Adrenal gland (tissue), 12 donors: ENCODE results near the gene CLSTN1. TPM values are rescaled to one million over a fixed set of nuclear protein-coding genes. Genes with fewer than 3 reads are reported as not detected.

Experiments
- DNase-seq, 7 donors: peaks; one replicate each; pipeline ENCODE4 v3.0.0-alpha.2; 2019 to 2020
- H3K27ac ChIP-seq, 5 donors: fragments of 200-600 bp; sonication (generic) in 4 of 5; 1 replicate in 3 of 5; 2 replicates in 2 of 5; pipeline versions ENCODE4 v1.5.1 to v1.8.0; 2016 to 2020; ENCODE audit warnings: mild to moderate bottlenecking in 1 of 5
- H3K27me3 ChIP-seq: fragments of 200-600 bp; 2 replicates; pipeline ENCODE4 v1.8.0; 2021
- H3K36me3 ChIP-seq, 2 donors: fragments of 200-600 bp; replicated peaks in 1 of 2; 1 replicate in 1 of 2; 2 replicates in 1 of 2; pipeline versions ENCODE4 v1.5.1 to v1.8.0; 2018 to 2022
- H3K4me1 ChIP-seq, 2 donors: fragments of 200-600 bp; replicated peaks in 1 of 2; 1 replicate in 1 of 2; 2 replicates in 1 of 2; pipeline versions ENCODE4 v1.5.1 to v1.8.0; 2018 to 2021
- H3K4me3 ChIP-seq, 4 donors: fragments of 200-600 bp; sonication (generic) in 3 of 4; one replicate each; pipeline ENCODE4 v1.5.1; 2016 to 2018
- H3K9me3 ChIP-seq, 3 donors: fragments of 200-600 bp; sonication (generic) in 1 of 3; replicated peaks in 1 of 3; 1 replicate in 2 of 3; 2 replicates in 1 of 3; pipeline versions ENCODE4 v1.5.1 to v1.8.0; 2016 to 2021
- CTCF ChIP-seq, 6 experiments: fragments of 450-650 bp in 4 of 6; fragments of 200-600 bp in 2 of 6; sonication (generic) in 1 of 6; IDR thresholded peaks; 1 replicate in 5 of 6; 2 replicates in 1 of 6; pipeline versions ENCODE4 v1.5.1 to v1.8.0; 2016 to 2021; ENCODE audit warnings: antibody characterized with exemption in 6 of 6, mild to moderate bottlenecking in 2 of 6, moderate library complexity in 1 of 6
- POLR2A ChIP-seq, 2 donors: fragments of 450-650 bp; IDR thresholded peaks; one replicate each; pipeline ENCODE4 v1.6.1; 2017; ENCODE audit warnings: antibody characterized with exemption in 2 of 2, mild to moderate bottlenecking in 2 of 2, moderate library complexity in 1 of 2
- WGBS, 4 donors: extraction: QIAGEN DNeasy Blood & Tissue Kit in 2 of 4; methylation state at CpG; one replicate each; pipeline versions ENCODE4 v1.1.5 to v1.1.7; 2013 to 2017; 5-methylcytosine and 5-hydroxymethylcytosine counted together
- intact Hi-C, 2 donors: fragments of 100-400 bp; cut with DNase I; formaldehyde crosslinking; loops; one replicate each; pipeline versions ENCODE4 v1.14.1 to v1.15.0; 2022 to 2023
- polyA plus RNA-seq, 3 donors: library from polyadenylated mRNA; stranded (reverse); fragments of 200-250 nt in 2 of 3; fragments of 350-450 nt in 1 of 3; fragmentation: Illumina TruSeq in 1 of 3; extraction: RNeasy Lipid Tissue Mini Kit (QIAGEN cat#74804) in 1 of 3; gene quantifications; one replicate each; pipeline ENCODE4 v1.2.3, GENCODE V29; 2013 to 2014
- total RNA-seq, 9 donors: library from RNA; depleted of rRNA in 4 of 9; stranded (reverse); fragments of >200 nt in 4 of 9; fragments of 120-200 nt in 1 of 9; fragmentation: NEBNext Ultra II Directional in 1 of 9; extraction: Animal tissue kit (Norgen Biotek cat#: 25700) in 1 of 9; gene quantifications; one replicate each; pipeline versions ENCODE4 v1.1.0 to v1.2.4, GENCODE V29; 2013 to 2023
- donor health status: healthy with polysubstance abuse.
- donor health status: Bipolar disorder and iron deficiency.
- donor health status: DM: yes; HTN: yes; CAD: no.
- donor health status: DM: no; HTN: no; CAD: no.
- donor health status: DM: no; HTN: no; CAD: no.
- donor health status: DM: yes; HTN: yes; CAD: no.

Gene CLSTN1
- total and polyA plus RNA-seq, 12 donors, result 48.8 to 106 (median 77.9) TPM

DNA sequence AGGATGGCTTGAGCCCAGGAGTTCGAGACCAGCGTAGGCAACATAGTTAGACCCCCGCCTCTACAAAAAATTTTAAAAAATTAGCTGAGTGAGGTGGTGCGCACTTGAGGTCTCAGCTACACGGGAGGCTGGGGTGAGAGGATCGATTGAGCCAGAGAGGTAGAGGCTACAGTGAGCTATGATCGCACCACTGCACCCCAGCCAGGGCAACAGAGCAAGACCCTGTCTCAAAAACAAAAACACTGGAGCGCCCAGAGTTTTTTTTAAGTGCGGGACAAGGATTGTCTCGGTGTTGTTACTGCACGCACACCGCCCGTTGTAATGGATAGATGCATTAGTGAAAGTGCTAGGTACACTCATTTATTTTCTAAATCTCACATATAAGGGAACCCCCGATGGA lies 135.2 kb downstream of the CLSTN1 start:
- no peak for TF ChIP-seq CTCF (IDR thresholded peaks at IDR 0.05)
- TF ChIP-seq POLR2A (IDR thresholded peaks at IDR 0.05), result no peak
- Histone ChIP-seq H3K4me3 (peak overlapping the region in 1 of 4 donors; percentile 85), H3K4me1 (peaks cover 29 to 34% of the 10 kb centered on the region in 2 donors), H3K27ac (no peak overlapping the region), H3K9me3 (no peaks in the 10 kb centered on the region), H3K36me3 (no peaks in the 10 kb centered on the region), H3K27me3 (no peaks in the 10 kb centered on the region)
- intact Hi-C loops, result no loop called here
- WGBS, 4 donors, result 61 to 70% (median 64%) methylated on average over 14 of the region's 14 CpGs
- DNase-seq, result no peak

DNA sequence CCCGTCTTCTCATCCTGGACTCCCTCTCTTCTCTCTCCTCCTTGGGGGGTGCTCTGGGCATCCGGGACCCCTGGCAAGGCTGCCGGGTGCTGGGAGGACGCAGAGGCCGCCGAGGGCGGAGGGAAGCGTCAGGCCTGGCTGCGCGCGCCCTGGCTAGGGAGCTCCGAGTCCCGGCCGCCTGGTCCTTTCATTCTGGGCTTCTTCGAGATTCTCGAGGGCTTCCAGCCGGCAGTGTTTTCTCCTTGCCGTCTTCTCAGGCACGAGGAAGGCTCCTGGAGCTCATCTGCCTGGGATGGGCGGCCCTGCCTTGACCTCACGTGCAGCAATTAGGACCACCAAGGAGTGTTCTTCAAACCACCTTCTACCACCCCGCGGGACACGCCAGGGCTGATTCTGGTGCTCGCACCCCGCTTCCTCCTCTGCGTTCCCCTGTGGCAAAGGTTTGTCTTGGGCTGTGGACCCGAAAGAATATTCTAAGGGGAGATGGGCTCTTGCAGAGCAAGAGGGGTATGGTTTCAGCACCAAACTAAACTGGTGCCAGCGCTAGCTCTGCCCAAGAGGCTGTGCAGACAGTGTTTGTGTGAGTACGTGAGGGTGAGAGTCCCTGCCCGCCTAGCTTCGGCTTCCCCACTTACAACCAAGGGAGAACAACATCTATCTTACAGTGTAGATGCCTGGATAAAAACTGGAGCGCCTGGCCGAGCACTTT lies 135.7 kb downstream of the CLSTN1 start:
- Histone ChIP-seq H3K36me3 (no peaks in the 10 kb centered on the region), H3K4me1 (peaks cover 29 to 34% of the 10 kb centered on the region in 2 donors), H3K27me3 (no peaks in the 10 kb centered on the region), H3K4me3 (peak overlapping the region in 2 of 4 donors; percentile 50 to 69), H3K27ac (no peak overlapping the region), H3K9me3 (no peaks in the 10 kb centered on the region)
- TF ChIP-seq POLR2A (IDR thresholded peaks at IDR 0.05) (no peak), CTCF (IDR thresholded peaks at IDR 0.05) (no peak)
- DNase-seq, result peak in 3 of 7 donors; percentile 21 to 38 (median 28)
- WGBS, 4 donors, result 10 to 13% (median 11%) methylated on average over 18 to 34 of the region's 34 CpGs
- intact Hi-C loops, result no loop called here

DNA sequence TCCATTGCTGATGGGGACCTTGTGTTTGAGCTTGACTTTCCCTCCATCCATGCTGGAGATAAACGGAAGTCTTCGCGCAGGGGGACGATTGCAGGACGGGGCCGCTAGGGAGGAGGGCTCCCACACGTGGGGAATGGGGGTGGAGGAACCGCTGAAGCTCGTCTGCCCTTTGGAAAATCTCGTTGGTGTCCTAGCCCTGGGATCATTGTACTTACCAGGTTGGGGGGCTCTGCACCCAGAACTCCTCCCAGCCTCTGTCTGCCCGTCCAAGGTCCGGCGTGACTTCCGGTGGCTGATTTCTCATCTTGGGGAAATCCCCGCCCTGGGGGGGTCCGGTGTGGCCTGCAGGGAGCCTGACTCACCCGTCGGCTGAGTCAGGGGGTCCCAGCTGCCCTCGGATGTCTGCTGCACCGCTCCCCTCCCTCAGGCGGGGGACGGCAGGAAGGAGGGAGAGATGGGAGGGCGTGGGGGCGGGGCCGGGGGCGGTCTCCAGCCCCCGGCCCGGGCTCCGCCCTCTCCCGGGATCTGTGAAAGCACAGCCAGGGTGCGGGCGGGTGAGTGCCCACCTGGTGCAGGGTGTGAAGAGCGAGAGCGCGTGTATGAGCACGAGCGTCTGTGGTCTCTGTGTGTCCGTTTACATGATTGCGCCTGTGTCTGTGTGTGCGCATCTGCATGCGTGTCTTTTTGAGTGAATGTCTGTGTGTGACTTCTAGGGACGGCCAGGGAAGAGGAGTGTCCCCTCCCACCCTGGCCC lies 136.5 kb downstream of the CLSTN1 start:
- Histone ChIP-seq H3K27ac (peak overlapping the region in 1 of 5 donors; percentile 60), H3K4me3 (peak overlapping the region in 2 of 4 donors; percentile 50 to 69), H3K36me3 (no peaks in the 10 kb centered on the region), H3K9me3 (no peaks in the 10 kb centered on the region), H3K27me3 (no peaks in the 10 kb centered on the region), H3K4me1 (peaks cover 29 to 34% of the 10 kb centered on the region in 2 donors)
- WGBS, 4 donors, result 0 to 1% (median 0%) methylated on average over 14 to 42 of the region's 42 CpGs
- peak; percentile 31 to 64 (median 50) for DNase-seq
- intact Hi-C loops, result no loop called here
- TF ChIP-seq POLR2A (IDR thresholded peaks at IDR 0.05) (no peak), CTCF (IDR thresholded peaks at IDR 0.05) (peak in 1 of 6 experiments; percentile 20)

DNA sequence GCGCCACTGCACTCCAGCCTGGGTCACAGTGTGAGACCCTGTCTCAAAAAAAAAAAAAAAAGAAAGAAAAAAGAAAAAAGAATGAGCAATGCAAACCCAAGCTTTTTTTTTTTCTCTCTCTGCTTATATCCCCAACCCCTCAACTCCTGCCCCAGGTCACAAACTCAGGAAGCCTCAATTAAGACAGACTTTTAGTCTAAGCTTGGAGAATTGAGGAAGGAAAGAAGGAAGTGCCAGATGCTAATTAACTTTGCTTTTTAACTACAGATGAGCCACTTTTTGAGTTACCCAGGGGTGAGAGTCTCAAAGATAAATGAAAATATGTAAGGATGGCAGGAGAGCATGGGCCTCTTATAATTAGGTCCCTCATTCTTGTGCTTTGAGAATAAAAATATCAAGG lies 139.0 kb downstream of the CLSTN1 start:
- H3K9me3 ChIP-seq, result no peaks in the 10 kb centered on the region
- no peaks in the 10 kb centered on the region for H3K27me3 ChIP-seq
- 80 to 100% (median 98%) methylated on average over 1 of the region's 1 CpG for WGBS, 4 donors
- H3K4me3 ChIP-seq, result no peak overlapping the region
- no peak for TF ChIP-seq CTCF (IDR thresholded peaks at IDR 0.05)
- intact Hi-C loops, result no loop called here
- no peak for DNase-seq
- H3K36me3 ChIP-seq, result no peaks in the 10 kb centered on the region
- H3K4me1 ChIP-seq, result peaks cover 25% of the 10 kb centered on the region in 2 donors
- H3K27ac ChIP-seq, result no peak overlapping the region
